K562 (cell line): ENCODE data around the gene CLASP2. TPM values are rescaled to one million over a fixed set of nuclear protein-coding genes. Genes with fewer than 3 reads are reported as not detected.
A peak's percentile ranks its signal among the peaks of the same experiment; 100 is the strongest.

ENCODE experiments used
- ATAC-seq: fragments of 200-7000 bp; cut with Tn5 transposase; 3 replicates; pipeline ENCODE4 v1.9.1; 2020; ENCODE audit warnings: moderate library complexity
- BruUV-seq: library from RNA; stranded (reverse); fragments of 400-500 nt; replicated peaks from 2 replicates; lab custom pipeline; 2021; lab: Mats Ljungman, UMichigan
- CTCF ChIA-PET: fragments of 300-600 bp; formaldehyde crosslinking; extraction: SDS; loops from one replicate; lab custom pipeline; 2021; ENCODE audit warnings: low intra/inter-chr PET ratio; lab: Yijun Ruan, JAX
- POLR2A ChIA-PET: fragments of 300-600, 350-650 bp; sonication (Branson Sonifier 250); formaldehyde crosslinking; extraction: SDS; loops from one replicate; lab custom pipeline; 2021; ENCODE audit warnings: antibody characterized with exemption, inconsistent platforms; lab: Yijun Ruan, JAX
- DNase-seq, 4 experiments: peaks; one replicate each; pipeline versions ENCODE4 v3.0.0 to v3.0.0-alpha.2; 2011 to 2018; ENCODE audit warnings: low spot score in 3 of 4, mixed read lengths in 3 of 4; ENCODE audit errors: extremely low read depth in 1 of 4
- FAIRE-seq: peaks from 2 replicates; lab custom pipeline; 2011; peaks lifted over from hg19 to GRCh38; lab: Jason Lieb, UNC
- H2AFZ ChIP-seq: 2 replicates; pipeline ENCODE4 v1.6.0; 2011; ENCODE audit warnings: low read depth, low read length, control low read depth, inconsistent platforms
- H3K27ac ChIP-seq: fragments of 200-600 bp; 3 replicates; pipeline ENCODE4 v1.8.0; 2011; ENCODE audit warnings: low read depth, mild to moderate bottlenecking, control low read depth, inconsistent platforms, low read length, moderate library complexity, mixed read lengths; ENCODE audit errors: extremely low read depth
- H3K27me3 ChIP-seq, 2 experiments: fragments of 300-600 bp in 1 of 2; 2 replicates in 1 of 2; 3 replicates in 1 of 2; pipeline versions ENCODE4 v1.6.0 to v1.8.0; 2011; ENCODE audit warnings: inconsistent platforms in 2 of 2, low read length in 2 of 2, mild to moderate bottlenecking in 1 of 2, mixed read lengths in 1 of 2, moderate library complexity in 1 of 2; ENCODE audit not compliant: control insufficient read depth in 2 of 2, insufficient read depth in 2 of 2
- H3K36me3 ChIP-seq: fragments of 300-600 bp; 3 replicates; pipeline ENCODE4 v1.8.0; 2011; ENCODE audit warnings: mild to moderate bottlenecking, low read length, inconsistent platforms; ENCODE audit not compliant: control insufficient read depth, insufficient read depth
- H3K4me1 ChIP-seq, 2 experiments: fragments of 200-600 bp in 1 of 2; replicated peaks in 1 of 2; 2 replicates in 1 of 2; 3 replicates in 1 of 2; pipeline versions ENCODE4 v1.5.1 to v1.8.0; 2011; ENCODE audit warnings: inconsistent platforms in 2 of 2, low read length in 2 of 2, mild to moderate bottlenecking in 1 of 2, mixed read lengths in 1 of 2, moderate library complexity in 1 of 2; ENCODE audit not compliant: control insufficient read depth in 2 of 2, insufficient read depth in 2 of 2
- H3K4me2 ChIP-seq: 2 replicates; pipeline ENCODE4 v1.6.1; 2011; ENCODE audit warnings: low read length, control low read depth, inconsistent platforms, mixed read lengths; ENCODE audit not compliant: insufficient read depth
- H3K4me3 ChIP-seq: fragments of 200-600 bp; sonication (generic), shearing (Covaris generic); 2 replicates; pipeline ENCODE4 v1.5.1; 2016; ENCODE audit warnings: control low read depth, inconsistent platforms
- H3K79me2 ChIP-seq: fragments of 200-600 bp; 3 replicates; pipeline ENCODE4 v1.8.0; 2011; ENCODE audit warnings: low read length, inconsistent platforms; ENCODE audit not compliant: control insufficient read depth, insufficient read depth
- H3K9ac ChIP-seq, 2 experiments: 2 replicates each; pipeline versions ENCODE4 v1.6.0 to v1.6.1; 2011; ENCODE audit warnings: low read depth in 2 of 2, low read length in 2 of 2, control low read depth in 1 of 2, inconsistent platforms in 1 of 2, mild to moderate bottlenecking in 1 of 2, mixed read lengths in 1 of 2; ENCODE audit not compliant: insufficient read depth in 1 of 2
- H3K9me1 ChIP-seq: one replicate; pipeline ENCODE4 v1.6.0; 2011; ENCODE audit warnings: inconsistent platforms, mild to moderate bottlenecking, low read length, moderate library complexity; ENCODE audit not compliant: control insufficient read depth, insufficient read depth
- H3K9me3 ChIP-seq: replicated peaks from 2 replicates; pipeline ENCODE4 v1.5.1; 2011; ENCODE audit warnings: low read depth, low read length, inconsistent platforms; ENCODE audit not compliant: control insufficient read depth, insufficient read depth
- H4K20me1 ChIP-seq: replicated peaks from 2 replicates; pipeline ENCODE4 v1.6.1; 2011; ENCODE audit warnings: low read length, inconsistent platforms, mixed read lengths; ENCODE audit not compliant: control insufficient read depth, insufficient read depth
- CBFA2T3 ChIP-seq: fragments of 450-650 bp; IDR thresholded peaks from 2 replicates; pipeline ENCODE4 v1.6.1; 2017
- MAFG ChIP-seq: fragments of 450-650 bp; conservative IDR thresholded peaks from 2 replicates; pipeline ENCODE4 v1.6.1; 2016; ENCODE audit warnings: missing genetic modification characterization, missing compliant biosample characterization
- MEF2A ChIP-seq: IDR thresholded peaks from 2 replicates; pipeline ENCODE4 v1.6.1; 2011; ENCODE audit warnings: low read depth, mild to moderate bottlenecking, low read length, moderate library complexity; ENCODE audit not compliant: control insufficient read depth
- NFATC3 ChIP-seq: fragments of 450-650 bp; IDR thresholded peaks from 2 replicates; pipeline ENCODE4 v1.6.1; 2017; ENCODE audit warnings: mild to moderate bottlenecking
- TEAD2 ChIP-seq: fragments of 450-650 bp; IDR thresholded peaks from 2 replicates; pipeline ENCODE4 v1.6.1; 2016; ENCODE audit warnings: missing genetic modification characterization, control low read depth, missing compliant biosample characterization
- TRIM24 ChIP-seq, 2 experiments: fragments of 450-650 bp; IDR thresholded peaks; 2 replicates each; pipeline ENCODE4 v1.6.1; 2016
- WGBS: fragments of 100-300 bp; shearing (Covaris generic); methylation state at CpG from one replicate; pipeline ENCODE4 v1.1.6; 2016; ENCODE audit warnings: low coverage, mixed read lengths; ENCODE audit not compliant: insufficient coverage; ENCODE audit errors: missing lambda C conversion rate; 5-methylcytosine and 5-hydroxymethylcytosine counted together
- in situ Hi-C: fragments of 300-500 bp; cut with MboI; formaldehyde crosslinking; loops from 4 replicates; pipeline ENCODE4 v1.15.0; 2018; ENCODE audit warnings: inconsistent platforms, mixed read lengths
- intact Hi-C: fragments of 100-400 bp; cut with micrococcal nuclease; formaldehyde crosslinking; loops from 2 replicates; pipeline ENCODE4 v1.14.2; 2022
- polyA plus RNA-seq, 8 experiments: library from polyadenylated mRNA; depleted of rRNA in 4 of 8; stranded (reverse) in 5 of 8; unstranded in 3 of 8; fragments of >200 nt; fragmentation: Nextera tagmentation in 2 of 8; fragmentation: Illumina TruSeq in 1 of 8; extraction: Ambion mirVana in 2 of 8; extraction: Trizol in 1 of 8; gene quantifications; 2 replicates each; pipeline versions ENCODE4 v1.2.1 to v1.2.3, GENCODE V29; 2011 to 2014; ENCODE audit warnings: inconsistent platforms in 1 of 8, missing spikeins in 1 of 8
- total RNA-seq, 7 experiments: library from RNA; depleted of rRNA in 6 of 7; stranded (reverse); fragments of >200 nt in 6 of 7; fragmentation: Illumina TruSeq in 2 of 7; extraction: Trizol in 2 of 7; gene quantifications; 2 replicates each; pipeline versions ENCODE4 v1.2.1 to v1.2.3, GENCODE V29; 2011 to 2021; ENCODE audit warnings: low replicate concordance in 1 of 7
- TF ChIP-seq, protein P1 (sequence below): fragments of 450-650 bp; IDR thresholded peaks from 2 replicates; pipeline ENCODE4 v1.6.1; 2016; ENCODE audit warnings: missing biosample characterization, missing genetic modification characterization
- TF ChIP-seq, protein P2 (sequence below): fragments of 450-650 bp; IDR thresholded peaks from 2 replicates; pipeline ENCODE4 v1.6.1; 2016; ENCODE audit warnings: low read depth

Gene CLASP2
- total and polyA plus RNA-seq, 9 of the 15 experiments (the other 6 are each of a cell fraction or from before 2014, with no cell fraction given), result 13.5 to 107 (median 71.8) TPM

DNA sequence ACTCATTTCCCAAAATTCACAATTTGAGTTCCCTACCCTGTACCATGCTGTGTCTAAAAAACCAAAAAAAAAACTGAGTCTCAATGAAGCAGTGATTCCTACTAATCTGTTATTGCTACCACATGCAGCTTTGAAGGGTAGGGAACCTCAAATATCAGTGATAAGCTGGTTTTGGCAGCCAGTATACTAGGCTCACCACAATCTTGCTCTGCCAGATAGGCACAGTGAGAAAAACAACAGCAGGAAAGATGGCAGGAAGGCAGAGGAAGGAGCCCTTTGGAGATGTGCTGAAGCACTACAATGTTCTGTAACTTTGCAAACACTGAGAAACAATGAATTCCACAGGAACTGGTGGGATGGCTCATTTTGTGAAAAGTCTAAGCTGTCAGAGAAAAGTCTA is 180.9 kb downstream of the CLASP2 start:
- in situ Hi-C loops (no loop called here), intact Hi-C loops (no loop called here)
- Histone ChIP-seq H4K20me1 (no peaks in the 10 kb centered on the region), H3K79me2 (no peaks in the 10 kb centered on the region), H3K36me3 (peaks cover 74% of the 10 kb centered on the region), H2AFZ (no peak overlapping the region), H3K9ac (no peak overlapping the region), H3K9me1 (no peaks in the 10 kb centered on the region), H3K4me2 (no peak overlapping the region), H3K4me3 (no peak overlapping the region), H3K27me3 (no peaks in the 10 kb centered on the region), H3K27ac (no peak overlapping the region), H3K9me3 (no peaks in the 10 kb centered on the region), H3K4me1 (no peaks in the 10 kb centered on the region)
- ChIA-PET POLR2A (interaction anchor here (0.5 to 1.1 kb wide), 5 partner anchors 10 to 952 kb away, joined by 3 to 5 read pairs (median 3); no protein-coding TSS in a partner anchor), CTCF (no interaction called here)
- no TSS peak for BruUV-seq
- DNase-seq, result no peak
- no peak for ATAC-seq
- FAIRE-seq, result no peak
- TF ChIP-seq CBFA2T3, result peak; percentile 11; the same call in 1 of the 2 replicates
- no peak for TF ChIP-seq MAFG (tag)

DNA sequence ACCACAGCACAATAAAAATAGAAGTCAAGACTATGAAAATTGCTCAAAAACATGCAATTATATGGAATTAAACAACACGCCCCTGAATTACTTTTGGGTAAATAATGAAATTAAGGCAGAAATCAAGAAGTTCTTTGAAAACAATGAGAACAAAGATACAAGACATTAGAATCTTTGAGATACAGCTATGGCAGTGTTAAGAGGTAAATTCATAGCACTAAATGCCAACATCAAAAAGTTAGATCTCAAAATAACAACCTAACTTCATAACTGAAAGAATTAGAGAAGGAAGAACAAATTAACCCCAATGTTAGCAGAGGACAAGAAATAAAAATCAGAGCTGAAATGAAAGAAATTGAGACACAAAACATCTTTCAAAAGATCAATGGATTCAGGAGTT is 191.3 kb downstream of the CLASP2 start:
- no peaks in the 10 kb centered on the region for H3K4me1 ChIP-seq
- no peak overlapping the region for H2AFZ ChIP-seq
- H3K4me2 ChIP-seq, result no peak overlapping the region
- no peak overlapping the region for H3K9ac ChIP-seq
- DNase-seq, result no peak
- no peaks in the 10 kb centered on the region for H3K9me3 ChIP-seq
- 69% methylated on average over 1 of the region's 1 CpG for WGBS
- no peaks in the 10 kb centered on the region for H3K79me2 ChIP-seq
- peaks cover 13% of the 10 kb centered on the region; the same call in 2 of the 3 replicates for H3K36me3 ChIP-seq
- no peak overlapping the region for H3K27ac ChIP-seq
- no peaks in the 10 kb centered on the region for H3K9me1 ChIP-seq
- no peaks in the 10 kb centered on the region for H3K27me3 ChIP-seq
- ChIA-PET CTCF (no interaction called here), POLR2A (interaction anchor here (1.5 to 1.7 kb wide), 2 partner anchors 10 to 88 kb away, joined by 4 read pairs; no protein-coding TSS in a partner anchor)
- no TSS peak for BruUV-seq
- TF ChIP-seq, protein P1, sequence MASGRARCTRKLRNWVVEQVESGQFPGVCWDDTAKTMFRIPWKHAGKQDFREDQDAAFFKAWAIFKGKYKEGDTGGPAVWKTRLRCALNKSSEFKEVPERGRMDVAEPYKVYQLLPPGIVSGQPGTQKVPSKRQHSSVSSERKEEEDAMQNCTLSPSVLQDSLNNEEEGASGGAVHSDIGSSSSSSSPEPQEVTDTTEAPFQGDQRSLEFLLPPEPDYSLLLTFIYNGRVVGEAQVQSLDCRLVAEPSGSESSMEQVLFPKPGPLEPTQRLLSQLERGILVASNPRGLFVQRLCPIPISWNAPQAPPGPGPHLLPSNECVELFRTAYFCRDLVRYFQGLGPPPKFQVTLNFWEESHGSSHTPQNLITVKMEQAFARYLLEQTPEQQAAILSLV (tag), result no peak
- TF ChIP-seq TRIM24 (IDR thresholded peaks at IDR 0.05) (no peak), NFATC3 (no peak), TEAD2 (tag) (no peak), MEF2A (no peak)
- TF ChIP-seq, protein P2, sequence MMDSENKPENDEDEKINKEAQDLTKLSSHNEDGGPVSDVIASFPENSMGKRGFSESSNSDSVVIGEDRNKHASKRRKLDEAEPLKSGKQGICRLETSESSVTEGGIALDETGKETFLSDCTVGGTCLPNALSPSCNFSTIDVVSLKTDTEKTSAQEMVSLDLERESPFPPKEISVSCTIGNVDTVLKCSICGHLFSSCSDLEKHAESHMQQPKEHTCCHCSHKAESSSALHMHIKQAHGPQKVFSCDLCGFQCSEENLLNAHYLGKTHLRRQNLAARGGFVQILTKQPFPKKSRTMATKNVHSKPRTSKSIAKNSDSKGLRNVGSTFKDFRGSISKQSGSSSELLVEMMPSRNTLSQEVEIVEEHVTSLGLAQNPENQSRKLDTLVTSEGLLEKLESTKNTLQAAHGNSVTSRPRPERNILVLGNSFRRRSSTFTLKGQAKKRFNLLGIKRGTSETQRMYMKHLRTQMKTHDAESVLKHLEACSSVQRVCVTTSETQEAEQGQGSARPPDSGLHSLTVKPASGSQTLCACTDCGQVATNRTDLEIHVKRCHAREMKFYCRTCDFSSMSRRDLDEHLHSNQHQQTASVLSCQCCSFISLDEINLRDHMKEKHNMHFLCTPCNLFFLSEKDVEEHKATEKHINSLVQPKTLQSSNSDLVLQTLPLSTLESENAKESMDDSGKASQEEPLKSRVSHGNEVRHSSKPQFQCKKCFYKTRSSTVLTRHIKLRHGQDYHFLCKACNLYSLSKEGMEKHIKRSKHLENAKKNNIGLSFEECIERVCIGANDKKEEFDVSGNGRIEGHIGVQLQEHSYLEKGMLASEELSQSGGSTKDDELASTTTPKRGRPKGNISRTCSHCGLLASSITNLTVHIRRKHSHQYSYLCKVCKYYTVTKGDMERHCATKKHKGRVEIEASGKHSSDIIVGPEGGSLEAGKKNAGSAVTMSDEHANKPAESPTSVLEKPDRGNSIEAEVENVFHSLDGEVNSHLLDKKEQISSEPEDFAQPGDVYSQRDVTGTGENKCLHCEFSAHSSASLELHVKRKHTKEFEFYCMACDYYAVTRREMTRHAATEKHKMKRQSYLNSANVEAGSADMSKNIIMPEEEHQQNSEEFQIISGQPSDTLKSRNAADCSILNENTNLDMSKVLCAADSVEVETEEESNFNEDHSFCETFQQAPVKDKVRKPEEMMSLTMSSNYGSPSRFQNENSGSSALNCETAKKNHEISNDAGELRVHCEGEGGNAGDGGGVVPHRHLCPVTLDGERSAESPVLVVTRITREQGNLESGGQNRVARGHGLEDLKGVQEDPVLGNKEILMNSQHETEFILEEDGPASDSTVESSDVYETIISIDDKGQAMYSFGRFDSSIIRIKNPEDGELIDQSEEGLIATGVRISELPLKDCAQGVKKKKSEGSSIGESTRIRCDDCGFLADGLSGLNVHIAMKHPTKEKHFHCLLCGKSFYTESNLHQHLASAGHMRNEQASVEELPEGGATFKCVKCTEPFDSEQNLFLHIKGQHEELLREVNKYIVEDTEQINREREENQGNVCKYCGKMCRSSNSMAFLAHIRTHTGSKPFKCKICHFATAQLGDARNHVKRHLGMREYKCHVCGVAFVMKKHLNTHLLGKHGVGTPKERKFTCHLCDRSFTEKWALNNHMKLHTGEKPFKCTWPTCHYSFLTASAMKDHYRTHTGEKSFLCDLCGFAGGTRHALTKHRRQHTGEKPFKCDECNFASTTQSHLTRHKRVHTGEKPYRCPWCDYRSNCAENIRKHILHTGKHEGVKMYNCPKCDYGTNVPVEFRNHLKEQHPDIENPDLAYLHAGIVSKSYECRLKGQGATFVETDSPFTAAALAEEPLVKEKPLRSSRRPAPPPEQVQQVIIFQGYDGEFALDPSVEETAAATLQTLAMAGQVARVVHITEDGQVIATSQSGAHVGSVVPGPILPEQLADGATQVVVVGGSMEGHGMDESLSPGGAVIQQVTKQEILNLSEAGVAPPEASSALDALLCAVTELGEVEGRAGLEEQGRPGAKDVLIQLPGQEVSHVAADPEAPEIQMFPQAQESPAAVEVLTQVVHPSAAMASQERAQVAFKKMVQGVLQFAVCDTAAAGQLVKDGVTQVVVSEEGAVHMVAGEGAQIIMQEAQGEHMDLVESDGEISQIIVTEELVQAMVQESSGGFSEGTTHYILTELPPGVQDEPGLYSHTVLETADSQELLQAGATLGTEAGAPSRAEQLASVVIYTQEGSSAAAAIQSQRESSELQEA, result no peak
- in situ Hi-C loops (no loop called here), intact Hi-C loops (no loop called here)
- no peak for ATAC-seq
- H3K4me3 ChIP-seq, result no peak overlapping the region
- FAIRE-seq, result no peak
- no peaks in the 10 kb centered on the region for H4K20me1 ChIP-seq
